NCI-H2227 (cell line): ENCODE measurements around the gene TNFRSF1A.

Experiments used
- DNase-seq: peaks from one replicate; lab custom pipeline; 2025; ENCODE audit not compliant: unreplicated experiment; lab: John Stamatoyannopoulos, UW

TNFRSF1A gene

DNA sequence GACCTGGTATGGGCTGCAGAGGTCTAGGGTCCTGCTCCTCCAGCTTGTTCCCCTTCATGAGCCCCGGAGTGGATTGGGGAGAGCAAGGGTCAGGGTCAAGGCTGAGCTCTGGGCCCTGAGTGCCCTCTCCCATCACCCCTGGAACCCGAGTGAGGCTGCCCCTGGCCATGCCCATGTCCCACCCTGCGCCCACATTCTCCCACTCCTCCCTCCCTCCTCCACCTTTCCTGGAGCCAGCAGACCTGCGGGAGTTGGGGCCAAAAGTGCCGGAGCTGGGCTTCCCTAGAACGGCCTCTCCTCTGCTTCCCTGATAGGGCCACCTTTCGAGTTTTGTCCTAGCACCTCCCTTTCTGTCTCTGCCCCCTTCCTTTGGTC is 32.9 kb upstream of the TNFRSF1A start:
- no peak for DNase-seq

GRCh38 chr12:6374028-6374785 is 32.3 kb upstream of the TNFRSF1A start:
- no peak for DNase-seq

DNA sequence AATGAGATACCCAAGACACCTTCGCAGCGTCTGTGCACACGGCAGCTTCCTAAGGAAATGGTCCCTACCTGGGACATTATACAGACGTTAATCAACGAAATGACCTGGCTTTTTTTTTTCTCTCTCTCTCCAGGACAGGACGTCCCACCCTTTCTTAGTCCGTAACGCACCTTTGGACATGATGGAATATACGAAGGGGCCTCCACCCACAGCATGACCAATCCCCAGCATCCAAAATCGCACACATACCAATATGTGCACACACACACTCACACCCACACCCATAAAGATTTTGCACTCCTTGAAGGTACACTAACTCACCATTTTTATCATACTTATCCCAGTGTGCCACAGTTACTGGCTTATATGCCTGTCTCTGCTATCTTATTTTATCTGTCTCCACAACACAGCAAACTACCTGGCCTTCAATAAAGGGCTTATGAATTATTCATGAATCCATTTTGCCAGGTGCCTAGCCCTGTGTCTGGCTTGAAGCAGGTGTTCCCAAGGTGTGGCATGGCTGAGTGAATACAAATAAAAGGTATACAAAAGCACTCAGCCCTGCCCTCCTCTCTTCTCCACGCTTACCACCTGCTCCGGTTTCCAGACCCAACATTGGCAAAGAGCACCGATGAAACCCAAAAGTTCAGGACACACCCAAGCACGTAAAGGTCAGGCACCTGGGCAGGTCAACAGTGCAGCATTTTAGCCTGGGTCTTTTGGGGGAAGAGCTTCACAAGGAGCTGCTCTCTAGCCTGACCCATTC is 31.3 kb upstream of the TNFRSF1A start:
- no peak for DNase-seq

GRCh38 chr12:6372403-6373003 is 30.6 kb upstream of the TNFRSF1A start:
- DNase-seq, result no peak

DNA sequence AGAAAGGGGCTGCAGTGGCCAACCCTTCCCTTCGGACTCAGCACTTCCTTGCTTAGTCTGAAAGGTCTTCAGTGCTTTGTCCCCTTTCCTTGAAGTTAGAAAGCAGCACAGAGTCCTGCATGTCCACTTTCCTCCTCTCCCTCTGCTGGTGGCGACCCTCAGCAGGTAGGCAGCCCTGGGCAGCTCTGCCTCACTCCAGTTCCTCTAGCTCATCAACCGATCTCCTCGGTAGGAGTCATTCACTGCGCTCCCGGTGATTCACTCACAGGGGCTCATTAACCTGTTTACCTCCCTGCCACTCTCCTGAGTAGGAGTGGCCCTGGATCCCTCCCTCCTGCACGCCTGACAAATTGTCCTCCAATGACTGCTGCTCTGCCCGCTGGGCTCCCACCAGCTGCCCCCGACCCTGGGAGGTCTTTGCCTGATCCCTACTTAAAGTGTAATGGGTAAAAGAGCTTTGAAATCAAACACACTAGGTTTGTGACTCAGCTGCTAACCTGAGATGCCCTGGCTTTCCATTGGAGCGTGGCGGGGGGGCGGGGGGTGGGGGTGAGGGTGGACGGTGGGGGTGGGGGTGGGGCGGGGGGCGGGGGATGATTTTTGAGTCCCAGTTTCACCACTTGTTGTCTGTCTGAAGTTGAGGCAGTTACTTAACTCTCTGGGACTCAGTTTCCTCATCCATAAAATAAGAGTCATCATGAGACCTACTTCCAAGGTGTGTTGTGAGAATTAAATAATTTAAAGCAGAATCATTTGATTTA is 29.3 kb upstream of the TNFRSF1A start:
- DNase-seq, result peak; percentile 54

GRCh38 chr12:6370576-6370935 is 28.7 kb upstream of the TNFRSF1A start:
- DNase-seq, result no peak

- no peak for DNase-seq
Measured at GRCh38 chr12:6369916-6370575, 28.2 kb upstream of the TNFRSF1A start.

GRCh38 chr12:6368906-6369525 is 27.1 kb upstream of the TNFRSF1A start:
- no peak for DNase-seq

GRCh38 chr12:6367969-6368892 is 26.4 kb upstream of the TNFRSF1A start:
- no peak for DNase-seq

GRCh38 chr12:6367065-6367968 is 25.4 kb upstream of the TNFRSF1A start:
- peak; percentile 14 for DNase-seq

DNA sequence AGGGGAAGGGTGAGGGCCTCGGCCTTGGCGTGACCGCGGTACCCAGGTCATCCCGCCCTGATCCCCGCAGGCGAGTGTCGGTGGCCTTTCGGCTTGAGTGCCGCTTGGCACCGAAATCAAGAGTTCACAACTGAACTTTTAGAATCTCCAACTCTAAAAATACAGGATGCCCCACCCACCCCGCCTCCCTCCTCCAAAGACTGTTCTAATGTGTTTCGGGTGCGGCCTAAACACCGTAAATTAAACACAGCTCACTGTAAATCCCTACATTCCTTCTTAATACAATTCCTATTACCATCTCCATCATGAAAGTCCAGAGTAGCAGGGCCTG is 22.1 kb upstream of the TNFRSF1A start:
- DNase-seq, result no peak

DNA sequence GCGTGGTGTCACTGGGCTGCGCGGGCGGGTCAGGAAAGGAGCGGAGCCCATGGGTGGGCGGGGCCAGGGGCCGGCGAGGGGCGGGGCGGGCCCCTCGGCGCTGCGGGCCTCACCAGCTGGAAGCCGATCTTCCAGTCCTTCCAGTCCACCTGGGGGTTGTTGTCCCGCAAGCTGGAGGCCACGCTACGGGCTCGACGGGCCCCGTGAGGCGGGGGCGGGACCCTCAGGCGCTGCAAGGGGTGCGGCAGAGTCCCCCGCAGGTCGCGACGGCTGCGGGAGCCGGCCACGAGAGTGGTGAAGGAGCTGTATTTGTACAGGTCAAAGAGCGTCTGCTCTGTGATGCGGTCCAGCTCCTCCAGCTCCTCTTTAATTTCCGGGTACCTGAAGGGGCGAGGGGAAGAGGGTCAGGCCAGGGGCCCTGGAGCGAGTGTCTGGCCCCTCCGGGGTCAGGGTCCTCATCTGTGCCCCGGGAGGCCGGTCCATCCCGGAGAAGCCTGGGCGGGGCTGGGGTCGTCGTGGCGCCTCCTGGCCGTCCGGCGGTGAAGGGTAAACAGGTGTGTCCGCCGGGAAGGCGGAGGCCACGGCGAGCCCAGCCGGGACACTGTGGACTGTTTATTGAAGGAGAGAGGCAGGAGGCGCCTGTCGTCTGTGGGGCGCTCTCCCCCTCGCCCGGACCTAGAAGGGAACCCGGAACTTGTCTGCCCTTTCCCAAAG is 21.6 kb upstream of the TNFRSF1A start:
- peak; percentile 34 for DNase-seq

DNA sequence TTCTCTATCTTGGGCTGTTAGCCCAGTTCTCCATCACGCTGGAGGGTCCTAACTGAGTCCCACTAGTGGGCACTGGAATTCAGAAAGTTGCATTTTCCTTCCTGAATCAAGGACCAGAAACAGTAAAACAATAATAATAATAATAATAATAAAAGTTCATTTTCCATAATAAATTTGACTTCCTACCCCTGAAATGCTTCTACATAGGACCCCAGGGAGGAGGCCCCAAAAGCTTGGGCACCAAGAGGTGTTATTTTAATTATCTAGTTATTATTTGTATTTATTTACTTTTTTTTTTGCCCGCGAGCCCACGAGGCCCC is 21.1 kb upstream of the TNFRSF1A start:
- DNase-seq, result no peak

DNA sequence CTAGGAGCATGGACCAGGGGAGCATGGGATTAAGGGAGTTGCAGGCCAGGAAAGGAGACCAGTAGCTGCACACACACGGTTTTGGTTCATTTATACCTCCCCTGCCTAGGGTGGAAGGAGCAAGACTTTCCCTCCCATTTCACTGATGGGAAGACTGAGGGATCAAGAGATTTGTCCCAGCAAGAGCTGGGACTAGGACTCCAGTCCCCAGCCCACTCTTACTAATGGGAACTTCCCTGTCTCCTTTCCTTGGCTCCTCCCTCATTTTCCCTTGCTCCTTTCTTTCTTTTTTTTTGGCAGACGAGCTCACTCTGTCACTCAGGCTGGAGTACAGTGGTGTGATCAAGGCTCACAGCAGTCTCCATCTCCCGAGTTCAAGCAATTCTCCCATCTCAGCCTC is 20.5 kb upstream of the TNFRSF1A start:
- no peak for DNase-seq

GRCh38 chr12:6361834-6362233 is 20.0 kb upstream of the TNFRSF1A start:
- DNase-seq, result no peak

DNA sequence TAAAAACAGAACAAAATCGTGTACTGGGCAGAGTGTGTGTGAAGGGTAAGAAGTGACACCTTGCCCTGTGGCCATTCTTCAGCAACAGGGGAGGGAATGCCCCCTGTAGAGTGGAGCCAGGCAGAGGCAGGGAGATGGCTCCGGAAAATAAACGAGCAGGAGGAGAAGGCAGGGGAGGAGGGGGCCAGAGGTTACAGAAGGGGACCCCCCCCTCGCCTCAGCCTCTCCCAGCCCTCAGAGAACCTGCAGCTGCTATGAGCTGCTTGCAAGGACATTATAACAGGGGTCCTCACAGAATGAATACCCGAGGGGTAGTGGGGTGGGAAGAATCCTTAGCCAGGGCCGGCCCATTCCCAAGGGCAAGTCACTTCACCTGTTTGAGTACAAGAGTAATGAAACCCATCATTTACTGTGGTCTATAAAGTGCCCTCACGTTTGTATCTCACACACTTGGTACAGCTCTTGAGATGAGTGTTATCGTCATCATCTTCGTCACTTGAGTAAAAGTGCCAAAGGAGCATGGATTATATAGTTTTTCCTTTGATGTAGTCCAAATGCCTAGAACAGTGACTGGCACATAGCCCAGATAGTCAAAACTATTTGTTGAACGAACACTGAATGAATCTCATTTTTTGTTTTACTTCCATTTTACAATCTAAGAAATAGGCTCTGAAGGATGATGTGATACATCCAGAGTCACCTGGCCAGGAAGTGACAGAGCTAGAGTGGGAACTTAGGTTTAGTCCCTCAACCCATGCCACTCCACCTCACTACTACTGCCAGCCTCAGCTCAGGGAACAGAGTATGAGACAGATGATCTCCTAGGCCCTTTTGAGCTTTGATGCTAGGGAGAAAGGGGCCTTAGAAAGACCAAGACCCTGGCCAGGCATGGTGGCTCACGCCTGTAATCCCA is 19.0 kb upstream of the TNFRSF1A start:
- DNase-seq, result peak; percentile 18

- DNase-seq, result no peak
Measured at GRCh38 chr12:6360080-6360571, 18.2 kb upstream of the TNFRSF1A start.
